Measurements from ENCODE around the gene MED12L. TPM values are rescaled to one million over a fixed set of nuclear protein-coding genes. Genes with fewer than 3 reads are reported as not detected.

Gene MED12L
- total and polyA plus RNA-seq, 9 donors, result 0.15 to 2.4 (median 0.75) TPM

DNA sequence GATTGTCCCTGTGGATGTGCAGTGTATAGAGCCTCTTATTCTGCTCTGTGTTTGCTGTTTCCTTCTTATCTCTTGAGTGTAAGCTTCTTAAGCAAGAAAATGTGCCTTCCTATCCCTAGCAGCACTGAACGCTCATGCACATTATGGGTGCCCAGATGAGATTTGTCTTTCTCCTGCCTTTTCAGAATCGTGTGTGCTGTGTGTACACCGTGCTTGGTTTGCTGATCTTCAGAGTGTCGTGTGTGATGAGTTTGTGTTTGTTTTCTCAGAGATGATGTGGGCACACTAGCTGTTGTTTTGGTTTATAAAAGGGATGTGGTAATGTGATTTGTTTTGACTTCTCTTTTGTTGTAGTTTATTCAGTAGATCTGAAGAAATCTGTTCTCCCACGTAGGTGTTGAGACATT lies 97.8 kb downstream of the MED12L start:
- intact Hi-C loops (cut with DNase I), result no loop called here

DNA sequence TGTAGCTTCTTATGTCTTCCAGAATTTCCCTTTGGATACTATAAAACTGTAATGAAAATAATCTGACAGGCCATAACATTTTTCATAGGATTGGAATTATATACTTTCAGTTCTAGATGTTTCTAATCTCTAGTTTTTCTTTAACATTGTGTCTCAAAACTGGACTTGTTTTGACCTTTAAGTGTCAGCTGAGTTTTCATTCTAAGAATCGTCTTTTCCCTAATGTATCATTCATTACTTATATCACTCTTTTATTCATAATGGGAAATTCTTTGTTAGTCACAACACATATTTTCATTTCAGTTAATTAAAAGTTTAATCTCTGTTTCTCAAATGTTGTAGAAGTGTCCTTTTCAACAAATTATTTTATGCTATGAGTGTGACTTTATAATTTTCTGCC lies 105.6 kb downstream of the MED12L start:
- Histone ChIP-seq H3K36me3 (no peaks in the 10 kb centered on the region), H3K4me1 (ENCODE audit: insufficient read depth) (no peaks in the 10 kb centered on the region), H3K27me3 (no peaks in the 10 kb centered on the region), H3K9me3 (no peaks in the 10 kb centered on the region), H3K27ac (no peak overlapping the region), H3K4me3 (no peak overlapping the region)
- DNase-seq, result no peak
- intact Hi-C loops (cut with DNase I), result no loop called here
- 90 to 92% (median 92%) methylated on average over 1 of the region's 1 CpG for WGBS, 3 donors
- TF ChIP-seq, protein P1, sequence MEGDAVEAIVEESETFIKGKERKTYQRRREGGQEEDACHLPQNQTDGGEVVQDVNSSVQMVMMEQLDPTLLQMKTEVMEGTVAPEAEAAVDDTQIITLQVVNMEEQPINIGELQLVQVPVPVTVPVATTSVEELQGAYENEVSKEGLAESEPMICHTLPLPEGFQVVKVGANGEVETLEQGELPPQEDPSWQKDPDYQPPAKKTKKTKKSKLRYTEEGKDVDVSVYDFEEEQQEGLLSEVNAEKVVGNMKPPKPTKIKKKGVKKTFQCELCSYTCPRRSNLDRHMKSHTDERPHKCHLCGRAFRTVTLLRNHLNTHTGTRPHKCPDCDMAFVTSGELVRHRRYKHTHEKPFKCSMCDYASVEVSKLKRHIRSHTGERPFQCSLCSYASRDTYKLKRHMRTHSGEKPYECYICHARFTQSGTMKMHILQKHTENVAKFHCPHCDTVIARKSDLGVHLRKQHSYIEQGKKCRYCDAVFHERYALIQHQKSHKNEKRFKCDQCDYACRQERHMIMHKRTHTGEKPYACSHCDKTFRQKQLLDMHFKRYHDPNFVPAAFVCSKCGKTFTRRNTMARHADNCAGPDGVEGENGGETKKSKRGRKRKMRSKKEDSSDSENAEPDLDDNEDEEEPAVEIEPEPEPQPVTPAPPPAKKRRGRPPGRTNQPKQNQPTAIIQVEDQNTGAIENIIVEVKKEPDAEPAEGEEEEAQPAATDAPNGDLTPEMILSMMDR (IDR thresholded peaks at IDR 0.05), result no peak
- TF ChIP-seq POLR2A (IDR thresholded peaks at IDR 0.05), result no peak
- TF ChIP-seq EP300 (IDR thresholded peaks at IDR 0.05), result no peak

More for the DNA sequence above, 97.8 kb downstream of the MED12L start:
- no peak for DNase-seq
- WGBS, 3 donors, result 42 to 63% (median 62%) methylated on average over 5 of the region's 5 CpGs
- Histone ChIP-seq H3K27me3 (no peaks in the 10 kb centered on the region), H3K4me3 (no peak overlapping the region), H3K27ac (no peak overlapping the region), H3K4me1 (ENCODE audit: insufficient read depth) (no peaks in the 10 kb centered on the region), H3K9me3 (no peaks in the 10 kb centered on the region), H3K36me3 (no peaks in the 10 kb centered on the region)
- TF ChIP-seq POLR2A (IDR thresholded peaks at IDR 0.05), result no peak
- TF ChIP-seq, protein P1 (IDR thresholded peaks at IDR 0.05), result no peak
- no peak for TF ChIP-seq EP300 (IDR thresholded peaks at IDR 0.05)

DNA sequence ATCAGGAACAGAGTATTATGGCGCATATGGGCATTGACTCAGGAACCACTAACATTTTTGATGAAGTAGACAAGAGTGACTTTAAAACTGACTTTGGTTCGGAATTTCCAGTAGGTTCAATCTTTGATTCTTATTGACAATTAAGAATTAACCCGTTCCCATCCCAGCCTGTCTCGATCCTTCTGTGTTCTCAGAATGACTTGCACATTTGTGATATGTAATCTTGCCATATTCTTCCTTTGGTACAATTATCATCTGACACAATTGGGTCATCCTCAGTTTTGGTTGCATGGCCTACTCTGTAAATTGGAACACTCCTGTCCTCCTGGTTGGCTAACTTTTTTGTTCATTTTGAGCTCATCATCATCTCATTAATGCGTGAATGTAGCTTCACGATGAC lies 107.1 kb downstream of the MED12L start:
- no peak for DNase-seq
- 95 to 97% (median 95%) methylated on average over 6 of the region's 6 CpGs for WGBS, 3 donors
- Histone ChIP-seq H3K4me3 (no peak overlapping the region), H3K36me3 (no peaks in the 10 kb centered on the region), H3K27me3 (no peaks in the 10 kb centered on the region), H3K27ac (no peak overlapping the region), H3K4me1 (ENCODE audit: insufficient read depth) (no peaks in the 10 kb centered on the region), H3K9me3 (no peaks in the 10 kb centered on the region)
- TF ChIP-seq EP300 (IDR thresholded peaks at IDR 0.05), result no peak
- intact Hi-C loops (cut with DNase I), result no loop called here

DNA sequence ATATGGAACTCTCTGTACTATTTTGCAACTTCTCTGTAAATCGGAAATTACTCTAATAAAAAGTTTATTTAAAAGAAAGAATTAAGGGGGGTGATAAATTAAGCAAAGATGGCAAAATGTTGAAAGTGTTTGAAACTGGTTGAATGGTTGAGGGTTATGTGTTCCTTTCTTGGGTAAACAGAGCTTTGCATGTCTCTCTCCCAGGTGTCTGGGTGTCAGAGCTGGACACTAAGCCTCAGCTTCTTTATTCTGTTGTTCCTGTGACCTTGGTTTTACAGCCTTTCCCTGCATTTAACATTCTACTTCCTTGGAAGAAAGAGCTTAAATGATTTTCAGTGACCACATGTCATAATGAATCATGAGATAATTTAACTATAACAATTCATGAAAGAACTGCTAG lies 110.4 kb downstream of the MED12L start:
- DNase-seq, result no peak
- intact Hi-C loops (cut with DNase I), result no loop called here
- no peaks in the 10 kb centered on the region for H3K36me3 ChIP-seq
- 57 to 64% (median 59%) methylated on average over 1 of the region's 1 CpG for WGBS, 3 donors
- no peaks in the 10 kb centered on the region for H3K9me3 ChIP-seq
- H3K27me3 ChIP-seq, result no peaks in the 10 kb centered on the region
- no peaks in the 10 kb centered on the region for H3K4me1 ChIP-seq (ENCODE audit: insufficient read depth)
- H3K4me3 ChIP-seq, result no peak overlapping the region
- TF ChIP-seq, protein P1 (IDR thresholded peaks at IDR 0.05), result no peak
- TF ChIP-seq POLR2A (IDR thresholded peaks at IDR 0.05) (no peak), EP300 (IDR thresholded peaks at IDR 0.05) (no peak)
- H3K27ac ChIP-seq, result no peak overlapping the region

DNA sequence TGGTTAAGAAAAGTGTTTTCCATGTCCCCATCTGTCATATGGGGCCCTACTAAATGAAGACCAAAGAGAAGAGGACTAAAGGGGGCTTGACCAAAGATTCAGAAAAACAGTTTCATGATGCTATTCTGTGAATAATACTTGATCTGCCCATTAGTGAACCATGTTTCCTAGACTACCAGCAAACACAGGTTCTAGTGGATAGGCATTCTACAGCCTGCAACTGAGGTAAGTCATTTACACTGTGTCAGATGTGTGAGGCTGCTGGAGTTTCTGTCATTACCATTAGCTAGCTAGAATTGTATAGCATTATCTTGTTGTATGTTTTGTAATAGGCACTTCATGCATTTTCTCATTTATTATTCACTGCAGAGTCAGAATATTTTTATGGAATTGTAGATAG lies 111.0 kb downstream of the MED12L start:
- intact Hi-C loops (cut with DNase I), result no loop called here
- Histone ChIP-seq H3K4me1 (ENCODE audit: insufficient read depth) (no peaks in the 10 kb centered on the region), H3K9me3 (no peaks in the 10 kb centered on the region), H3K36me3 (no peaks in the 10 kb centered on the region), H3K4me3 (no peak overlapping the region), H3K27me3 (no peaks in the 10 kb centered on the region), H3K27ac (no peak overlapping the region)
- DNase-seq, result no peak
- TF ChIP-seq EP300 (IDR thresholded peaks at IDR 0.05) (no peak), POLR2A (IDR thresholded peaks at IDR 0.05) (no peak)
- TF ChIP-seq, protein P1 (IDR thresholded peaks at IDR 0.05), result no peak

All from ovary (tissue), 9 donors.